GM18520 (cell line): Measurements from ENCODE around the gene KCNQ4.

Experiments used
- ATAC-seq: cut with Tn5 transposase; IDR thresholded peaks from one replicate; pipeline ENCODE4 v1.9.1; 2021; ENCODE audit not compliant: unreplicated experiment

KCNQ4 gene

DNA sequence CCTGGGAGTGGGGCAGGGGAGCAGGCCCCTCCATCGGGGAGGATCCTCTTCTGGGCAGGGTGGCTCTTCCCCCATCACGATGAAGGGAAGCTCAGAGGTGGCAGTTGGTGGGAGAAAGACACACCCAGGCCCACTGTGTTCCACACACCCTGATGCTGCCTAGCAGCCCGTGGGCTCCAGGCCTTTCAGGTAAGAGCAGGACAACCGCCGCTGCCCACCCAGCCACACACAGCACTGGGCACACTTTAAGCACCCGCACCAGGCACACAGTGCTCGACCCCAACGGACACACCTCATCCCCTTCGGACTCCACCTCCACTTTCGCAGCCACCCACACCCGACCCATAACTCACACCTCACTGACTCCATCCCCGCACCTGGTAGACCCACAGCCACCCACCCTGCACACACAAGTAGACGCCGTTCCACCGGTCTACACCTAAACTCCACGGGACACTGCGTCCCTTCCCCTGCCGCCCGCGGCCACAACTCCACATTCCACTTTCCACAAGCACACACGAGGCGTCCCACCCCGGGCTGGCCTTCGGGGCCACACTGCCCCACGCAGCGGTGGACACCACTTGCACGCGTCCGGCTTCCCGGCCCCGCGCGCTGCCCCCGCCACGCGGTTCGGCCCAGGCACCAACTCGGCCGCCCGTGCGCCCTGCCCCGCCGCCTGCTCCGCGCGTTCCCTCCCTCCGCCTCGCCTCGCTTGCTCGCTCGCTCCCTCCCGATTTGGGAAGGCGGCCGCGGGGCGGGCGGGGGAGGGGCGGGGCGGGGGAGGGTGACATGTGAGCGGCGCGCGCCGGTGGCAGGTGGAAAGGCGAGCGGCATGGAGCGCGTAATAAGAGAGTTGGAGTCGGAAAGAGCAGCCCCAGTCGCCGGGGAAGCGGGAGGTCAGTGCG, at the start of gene KCNQ4:
KCNQ4 (plus strand) TSS at position 787 of the 905 bp plus-strand sequence. CDS start 307 bp downstream, outside the sequence.
- no peak for ATAC-seq

DNA sequence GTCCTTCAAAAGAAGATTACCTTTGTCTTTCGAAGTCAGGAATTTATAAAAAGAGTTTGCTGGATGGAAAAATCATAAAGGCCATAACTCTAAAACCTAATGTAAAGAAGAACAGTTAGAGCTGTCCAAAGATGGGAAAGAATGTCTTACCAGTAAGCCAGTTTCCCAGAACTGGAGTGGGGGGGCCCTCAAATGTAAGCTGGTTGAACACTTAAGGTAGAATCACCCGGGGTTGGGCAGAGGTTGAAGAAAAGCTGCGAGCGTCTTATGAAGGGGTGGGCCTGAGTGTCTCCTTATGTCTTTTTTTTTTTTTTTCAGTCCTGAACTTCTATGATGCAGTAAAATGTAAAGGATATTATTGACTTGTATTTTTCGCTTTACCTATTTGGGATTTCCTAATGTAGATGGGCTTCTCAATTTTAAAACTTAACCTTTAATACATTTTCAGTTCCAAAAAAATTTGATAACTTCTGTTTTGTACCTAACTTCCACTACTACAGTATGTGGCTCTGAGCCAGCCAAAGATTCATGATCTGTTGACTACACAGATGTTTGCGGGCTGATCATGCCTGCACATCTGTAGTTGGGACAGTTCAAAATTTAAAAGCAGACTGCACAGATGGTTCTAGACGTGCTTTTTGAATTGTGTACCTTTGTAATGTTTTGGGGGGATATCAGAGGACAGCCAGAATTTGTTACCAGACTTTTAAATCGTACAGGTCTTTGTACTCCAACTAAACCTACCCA, 48.5 kb upstream of the KCNQ4 start:
- ATAC-seq, result no peak

DNA sequence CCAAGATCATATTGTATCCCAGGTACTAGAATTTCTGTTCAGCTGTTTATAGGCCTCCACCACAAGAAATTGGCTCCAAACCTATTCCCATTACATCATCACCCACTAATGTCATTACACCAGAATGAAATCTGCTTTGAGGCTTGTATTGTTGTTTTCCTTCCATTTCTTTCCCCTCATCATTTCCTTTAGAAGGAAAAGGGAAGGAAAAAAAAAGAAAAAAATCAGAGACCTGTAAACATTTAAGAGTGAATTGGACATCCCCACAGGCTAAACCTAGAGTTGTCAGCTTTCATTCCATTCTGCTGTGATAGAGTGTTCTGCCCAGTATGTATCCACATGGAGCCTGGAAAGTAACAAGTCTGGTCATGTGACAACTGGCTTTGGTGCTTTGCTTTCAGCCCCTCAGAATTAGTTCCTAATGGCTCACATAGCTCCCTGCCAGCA, 47.5 kb upstream of the KCNQ4 start:
- ATAC-seq, result no peak

DNA sequence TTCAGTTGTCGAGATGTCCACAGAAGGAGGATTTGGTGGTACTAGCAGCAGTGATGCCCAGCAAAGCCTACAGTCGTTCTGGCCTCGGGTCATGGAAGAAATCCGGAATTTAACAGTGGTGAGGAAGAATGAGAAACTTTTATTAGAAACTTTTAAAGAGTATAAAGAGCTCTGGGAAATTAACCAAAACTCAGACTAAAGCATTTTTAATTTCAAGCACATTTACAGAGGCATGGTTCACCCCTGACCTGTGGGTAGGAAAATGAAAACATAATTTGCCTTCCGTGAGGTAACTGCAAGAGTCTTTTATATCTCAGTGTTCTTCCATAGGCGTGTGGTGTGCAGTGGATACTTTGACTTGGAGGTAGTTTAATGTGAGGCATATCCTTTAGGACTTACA, 44.8 kb upstream of the KCNQ4 start:
- ATAC-seq, result no peak

DNA sequence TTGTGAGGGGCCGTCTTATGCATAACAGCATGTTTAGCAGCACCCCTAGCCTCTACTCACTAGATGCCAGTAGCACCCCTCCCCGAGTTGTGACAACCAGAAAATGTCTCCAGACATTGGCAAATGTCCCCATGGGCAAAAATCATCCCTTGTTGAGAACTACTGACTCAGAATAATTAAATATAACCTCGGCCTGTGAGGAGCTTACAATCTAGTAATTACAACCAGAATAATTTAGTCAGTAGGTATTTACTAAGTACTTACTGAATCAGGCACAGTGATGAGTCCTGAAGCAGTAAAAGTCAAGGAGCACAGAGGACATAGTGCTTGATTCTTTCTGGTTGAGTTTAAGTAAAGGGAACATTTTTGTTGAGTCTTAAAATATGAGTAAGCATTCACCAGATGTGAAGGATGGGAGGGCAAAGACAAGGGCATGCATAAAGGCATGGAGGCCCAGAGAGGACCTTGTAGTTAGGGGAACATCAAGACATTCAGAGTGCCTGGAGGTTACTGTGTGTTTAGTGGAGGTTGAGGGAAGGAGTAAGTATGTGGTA, 44.1 kb upstream of the KCNQ4 start:
- no peak for ATAC-seq

DNA sequence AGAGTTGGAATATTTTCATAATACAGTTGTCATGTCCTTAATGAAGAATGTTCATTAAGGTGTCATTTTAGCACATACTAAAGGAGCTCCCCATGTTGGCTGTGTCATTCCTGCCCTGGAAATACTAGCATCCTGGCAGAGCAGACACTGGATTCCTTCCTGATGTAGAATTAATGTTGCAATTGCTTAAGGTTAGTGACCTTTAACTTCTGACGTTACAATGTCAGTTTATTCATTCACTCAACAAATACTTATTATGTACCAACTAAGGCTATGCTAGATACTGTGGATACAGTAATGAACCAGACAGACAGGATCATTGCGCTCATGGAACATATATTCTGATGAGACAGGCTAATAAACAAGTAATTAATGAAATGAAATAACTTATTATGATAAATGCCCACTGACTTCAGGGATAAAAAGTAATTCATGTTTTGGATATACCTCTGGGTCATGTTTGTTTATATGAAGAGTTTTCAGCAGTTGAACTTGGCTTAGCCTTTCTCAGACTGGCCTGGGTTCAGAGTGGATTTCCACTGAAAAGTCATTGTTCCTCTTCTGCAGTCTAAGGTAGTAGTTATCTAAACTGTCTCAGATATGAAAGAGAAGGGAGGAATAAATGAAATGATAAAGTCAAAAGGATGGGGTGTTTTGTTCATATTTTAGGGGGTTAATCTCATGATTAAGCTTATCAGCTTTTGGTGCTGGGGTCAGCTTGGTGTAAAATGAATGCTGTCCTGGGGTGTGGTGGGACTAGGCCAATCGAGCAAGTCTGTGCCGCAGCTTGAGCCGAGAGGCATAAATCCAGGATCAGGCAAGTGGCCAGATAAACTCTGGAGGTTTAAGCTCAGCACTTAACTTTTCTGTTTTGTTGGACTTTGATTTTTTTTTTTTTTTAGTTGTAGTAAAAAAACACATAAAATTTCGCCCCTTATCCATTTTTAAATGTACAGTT, 43.3 kb upstream of the KCNQ4 start:
- no peak for ATAC-seq

DNA sequence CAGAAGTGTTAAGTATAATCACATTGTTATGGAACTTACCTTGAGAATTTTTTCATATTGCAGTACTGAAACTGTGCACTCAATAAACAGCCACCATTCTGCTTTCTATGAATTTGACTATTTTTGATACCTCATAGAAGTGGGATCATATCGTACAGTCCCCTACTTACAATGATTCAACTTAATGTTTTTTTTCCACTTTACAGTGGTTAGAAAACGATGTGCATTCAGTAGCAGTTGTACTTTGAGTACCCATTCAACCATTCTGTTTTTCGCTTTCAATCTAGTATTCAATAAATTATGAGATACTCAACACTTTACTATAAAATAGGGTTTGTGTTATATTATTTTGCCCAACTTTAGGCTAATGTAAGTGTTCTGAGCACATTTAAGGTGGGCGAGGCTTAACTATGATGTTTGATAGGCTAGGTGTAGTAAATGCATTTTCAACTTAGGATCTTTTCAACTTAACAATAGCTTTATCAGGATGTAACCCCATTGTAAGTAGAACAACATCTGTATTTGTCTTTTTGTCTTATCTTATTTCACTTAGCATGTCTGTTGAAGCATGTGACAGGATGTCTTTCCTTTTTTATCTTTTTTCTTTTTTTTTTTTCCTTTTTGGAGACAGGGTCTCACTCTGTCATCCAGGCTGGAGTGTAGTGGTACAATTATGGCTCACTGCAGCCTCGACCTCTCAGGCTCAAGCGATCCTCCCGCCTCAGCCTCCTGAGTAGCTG, 42.4 kb upstream of the KCNQ4 start:
- no peak for ATAC-seq

DNA sequence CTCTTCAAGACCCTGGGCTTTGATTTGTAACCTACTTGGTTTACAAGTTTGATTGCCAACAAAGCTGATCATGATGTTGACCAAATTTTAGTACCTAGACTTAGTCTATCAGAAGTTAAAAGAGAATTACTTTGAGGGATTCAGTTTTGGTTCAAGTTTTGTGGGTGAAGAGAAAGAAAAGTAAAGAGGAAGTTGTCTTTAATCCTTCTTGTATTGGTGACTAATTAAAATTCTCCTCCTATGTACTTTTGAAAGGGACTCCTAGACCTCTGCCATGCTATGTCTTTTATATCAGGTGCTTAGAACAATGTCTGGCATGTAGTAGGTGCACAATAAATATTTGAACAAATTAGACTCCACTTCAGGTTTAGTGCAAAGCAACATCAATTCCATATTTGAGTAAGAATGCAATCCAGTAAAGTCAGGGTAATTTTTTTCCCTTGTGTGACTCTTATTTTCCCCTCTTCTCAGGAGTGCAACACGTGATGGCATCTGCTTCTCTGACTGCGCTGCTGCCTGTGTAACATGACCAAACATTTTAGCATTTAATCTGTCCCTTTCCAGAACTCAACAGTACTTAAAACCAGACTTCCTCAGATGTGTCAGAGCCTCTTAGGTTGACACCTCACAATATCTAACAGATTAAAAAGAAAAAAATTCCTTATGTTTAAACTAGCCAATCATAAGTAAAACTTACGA, 41.1 kb upstream of the KCNQ4 start:
- ATAC-seq, result no peak

DNA sequence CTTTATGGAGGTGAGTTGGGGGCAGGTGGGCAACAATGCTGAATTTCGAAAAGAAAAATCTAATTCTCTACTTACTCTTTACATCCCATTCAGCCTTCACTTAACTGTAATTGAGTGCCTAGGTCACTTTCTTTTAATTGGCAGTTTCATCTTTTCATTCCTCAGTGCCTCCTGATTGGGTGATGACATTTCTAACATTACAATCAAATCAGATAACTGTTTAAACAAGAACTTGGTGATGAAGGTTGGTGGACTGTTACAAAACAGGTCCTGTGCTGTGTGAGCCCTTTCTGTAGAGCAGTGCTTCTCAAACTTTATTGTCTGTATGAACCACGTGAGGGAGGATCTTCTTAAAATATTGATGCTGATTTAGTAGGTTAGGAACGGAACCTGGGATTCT, 40.1 kb upstream of the KCNQ4 start:
- no peak for ATAC-seq

DNA sequence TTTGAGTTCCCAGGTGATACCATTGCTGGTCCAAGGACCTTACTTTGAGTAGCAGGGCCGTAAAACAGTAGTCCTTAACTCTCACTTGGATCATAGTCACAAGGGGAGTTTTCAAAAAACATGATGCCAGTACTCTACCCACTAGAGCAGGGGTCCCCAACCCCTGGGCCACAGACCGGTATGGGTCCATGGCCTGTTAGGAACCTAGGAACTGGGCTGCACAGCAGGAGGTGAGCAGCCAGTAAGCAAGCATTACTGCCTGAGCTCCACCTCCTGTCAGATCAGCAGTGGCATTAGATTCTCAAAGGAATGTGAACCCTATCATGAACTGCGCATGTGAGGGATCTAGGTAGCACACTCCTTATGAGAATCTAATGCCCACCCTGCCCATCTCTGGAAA, 39.7 kb upstream of the KCNQ4 start:
- ATAC-seq, result no peak

DNA sequence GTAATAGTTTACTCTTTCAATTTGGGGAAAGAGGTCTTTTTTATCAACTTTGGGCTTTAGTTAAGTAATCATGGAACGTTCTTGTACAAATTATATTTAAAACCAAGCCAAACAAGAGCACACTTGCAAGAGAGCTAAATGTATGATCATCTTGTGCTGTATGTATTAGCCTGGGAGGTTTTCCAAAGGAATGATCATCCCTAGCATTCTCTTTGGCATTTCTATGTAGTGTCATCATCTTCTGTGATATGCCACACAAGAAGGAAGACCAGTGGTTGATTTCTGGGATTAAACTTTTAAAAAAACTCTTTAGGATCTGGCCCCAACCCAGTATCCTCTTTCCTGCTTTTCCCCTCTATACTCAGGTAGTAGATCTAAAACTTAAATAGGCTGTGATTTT, 38.4 kb upstream of the KCNQ4 start:
- no peak for ATAC-seq

DNA sequence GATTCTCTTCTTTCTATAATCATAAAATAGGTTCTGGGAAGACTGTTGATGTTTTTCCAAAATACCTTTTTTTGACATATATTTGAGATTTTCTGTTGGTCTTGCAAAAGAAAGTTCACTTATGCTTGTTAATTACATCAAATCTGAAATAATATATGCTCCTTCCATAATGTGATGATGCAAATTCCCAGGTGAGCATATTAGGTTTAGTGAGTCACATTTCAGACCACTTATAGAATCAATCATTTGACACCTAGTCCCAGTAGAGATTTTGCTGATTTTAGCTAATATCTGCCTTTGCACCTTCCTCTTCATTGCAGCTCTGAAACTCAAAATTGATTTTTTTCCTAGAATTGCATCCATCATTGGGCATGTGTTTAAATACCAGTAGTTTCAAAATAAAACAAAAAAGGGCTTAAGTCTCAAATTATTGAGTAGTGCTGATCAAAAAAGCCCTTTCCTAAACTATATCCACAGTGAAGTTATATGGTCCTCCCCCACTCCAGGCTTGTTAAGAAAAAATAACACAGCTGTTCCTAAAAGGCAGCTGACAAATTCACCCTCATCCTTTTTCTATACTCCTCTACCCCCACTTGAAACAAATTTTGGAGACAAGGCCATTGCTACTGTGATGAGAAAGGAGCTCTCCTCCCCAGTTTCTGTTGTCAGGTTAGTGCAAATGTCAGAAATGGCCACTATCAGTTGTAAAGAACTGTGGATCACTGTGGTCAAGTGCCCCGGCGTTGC, 37.1 kb upstream of the KCNQ4 start:
- no peak for ATAC-seq

DNA sequence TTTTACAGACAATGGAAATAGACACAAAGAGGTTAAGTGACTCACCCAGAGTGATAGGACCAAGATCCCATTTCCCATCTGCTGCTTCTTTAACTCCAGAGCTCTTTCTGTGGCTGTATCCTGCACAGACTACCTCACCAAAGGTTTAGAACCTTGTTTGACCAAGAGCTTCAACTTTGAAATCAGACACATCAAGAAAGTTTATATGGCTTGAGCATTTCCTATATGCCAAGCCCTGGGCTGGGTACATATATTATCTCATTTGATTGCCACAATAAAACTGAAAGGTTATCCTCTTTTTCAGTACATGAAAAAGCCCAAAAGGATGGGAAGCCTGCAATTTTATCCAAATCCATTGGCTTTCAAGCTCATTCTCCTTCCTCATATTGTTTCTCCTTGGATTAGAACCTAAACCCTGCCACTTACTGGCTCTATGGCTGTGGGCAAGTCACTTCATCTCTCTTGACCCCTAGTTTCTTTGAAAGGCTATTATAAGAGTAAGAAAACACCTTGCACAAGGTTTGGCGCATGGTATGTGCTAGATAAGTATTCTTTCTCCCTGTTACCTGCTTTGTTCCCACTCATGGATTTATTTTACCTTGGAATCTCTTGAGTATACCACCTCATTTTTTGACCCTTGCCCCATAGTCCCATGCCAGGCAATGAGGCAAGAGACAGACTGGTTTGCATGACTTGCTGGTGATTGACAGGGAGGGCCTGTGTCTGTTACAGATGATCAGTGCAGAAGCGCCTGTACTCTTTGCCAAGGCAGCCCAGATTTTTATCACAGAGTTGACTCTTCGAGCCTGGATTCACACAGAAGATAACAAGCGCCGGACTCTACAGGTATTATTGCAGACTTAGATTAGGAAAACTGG, 34.5 kb upstream of the KCNQ4 start:
- ATAC-seq, result no peak

DNA sequence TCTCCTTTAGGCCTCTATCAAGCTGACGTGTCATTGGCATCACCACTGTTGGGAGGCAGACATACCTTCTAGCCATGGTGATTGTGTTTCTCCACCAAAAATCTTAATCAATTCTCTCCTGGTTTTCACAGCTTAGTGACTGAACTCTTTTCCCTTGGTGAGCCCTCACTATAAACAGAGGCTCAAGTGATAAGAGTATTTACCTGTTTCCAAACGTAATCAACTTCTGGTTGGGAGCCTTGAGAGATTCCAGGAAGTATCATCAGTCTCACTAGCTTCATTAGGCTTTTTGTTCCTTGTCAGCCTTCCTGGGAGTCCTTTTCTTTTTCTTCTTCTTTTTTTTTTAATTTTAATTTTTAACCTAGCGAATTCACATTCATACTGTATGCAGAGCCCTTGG, 33.8 kb upstream of the KCNQ4 start:
- no peak for ATAC-seq

DNA sequence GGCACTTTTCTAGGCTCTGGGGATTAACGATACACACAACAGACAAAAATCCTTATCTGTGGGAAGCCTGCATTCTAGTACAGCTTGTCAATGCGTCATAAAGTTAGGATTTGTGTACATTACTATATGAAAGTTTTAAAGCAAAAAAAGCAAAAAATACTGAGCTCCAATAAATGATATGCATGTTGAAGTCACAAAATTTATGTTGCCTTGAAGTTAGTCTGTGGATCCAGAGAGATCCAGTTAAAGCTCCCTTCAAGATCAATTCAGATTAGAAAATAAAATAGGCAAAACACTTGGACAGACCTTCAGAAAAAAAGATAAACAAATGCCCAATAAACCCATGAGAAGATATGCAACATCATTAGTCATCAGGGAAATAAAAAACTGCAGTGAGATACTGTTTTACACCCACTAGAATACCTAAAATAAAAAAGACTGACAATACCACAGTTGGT, 33.1 kb upstream of the KCNQ4 start:
- ATAC-seq, result no peak

DNA sequence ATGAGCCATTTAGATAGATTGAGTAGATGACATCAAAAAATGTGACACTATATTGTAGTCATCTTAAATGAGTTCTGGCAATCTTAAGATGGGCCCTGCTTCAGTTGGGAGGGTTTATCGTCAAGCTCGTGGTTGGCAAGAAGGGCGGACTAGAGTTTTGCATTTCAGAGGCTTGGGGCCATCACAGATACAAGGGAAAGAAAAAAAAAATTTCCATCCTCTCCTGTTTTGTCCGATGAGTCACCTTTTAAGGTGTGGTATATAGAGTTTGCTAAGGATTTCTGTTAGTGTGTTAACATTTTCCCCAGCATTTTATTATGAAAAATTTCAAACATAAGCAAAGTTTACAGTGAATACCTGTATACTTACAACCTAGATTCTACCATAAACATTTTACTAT, 31.8 kb upstream of the KCNQ4 start:
- ATAC-seq, result no peak

DNA sequence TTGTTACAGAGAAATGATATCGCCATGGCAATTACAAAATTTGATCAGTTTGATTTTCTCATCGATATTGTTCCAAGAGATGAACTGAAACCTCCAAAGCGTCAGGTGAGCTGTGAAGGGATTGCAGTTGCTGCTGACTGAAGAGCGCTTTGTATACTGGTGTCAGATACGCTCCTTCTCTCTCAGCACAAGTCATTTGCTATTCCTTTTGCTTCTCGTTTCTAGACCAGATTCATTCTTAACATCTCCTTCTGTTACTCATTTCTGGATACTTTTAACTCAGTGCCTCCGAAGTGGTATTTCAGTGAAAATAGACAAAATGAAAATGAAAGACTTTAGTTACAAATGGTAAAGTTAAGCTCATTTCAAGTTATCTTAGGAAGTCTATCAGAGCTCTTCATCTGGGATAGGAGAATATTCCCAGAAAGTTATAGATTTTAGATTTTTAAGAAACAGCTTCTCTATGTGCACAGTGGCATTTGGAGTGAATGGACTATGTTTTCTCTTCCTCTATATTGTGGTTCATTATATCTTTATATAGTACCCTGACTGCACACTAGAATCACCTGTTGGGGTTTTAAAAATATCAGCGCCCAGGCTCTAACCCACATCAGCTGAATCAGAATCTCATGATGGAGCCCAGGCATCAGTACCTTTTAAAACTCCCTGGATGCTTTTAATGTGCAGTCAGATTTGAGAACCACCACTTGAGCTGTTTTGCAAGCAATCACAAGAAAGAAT, 30.3 kb upstream of the KCNQ4 start:
- no peak for ATAC-seq
